GM04503 (cell line): ENCODE data around the gene ARHGDIB.

Experiments
- DNase-seq: peaks from one replicate; pipeline ENCODE4 v3.0.0-alpha.2; 2012; ENCODE audit warnings: low read depth

ARHGDIB gene

GRCh38 chr12:14893506-14894250, 67.7 kb downstream of the ARHGDIB start:
- DNase-seq = no peak

GRCh38 chr12:14892726-14893505, 68.5 kb downstream of the ARHGDIB start:
- no peak for DNase-seq
